ENCODE measurements around the gene TLE5. TPM values are rescaled to one million over a fixed set of nuclear protein-coding genes. Genes with fewer than 3 reads are reported as not detected.

The TLE5 gene
- total and polyA plus RNA-seq, 2 experiments from 2014 or later = 130 to 154 TPM

- no peak overlapping the region for H3K27ac ChIP-seq (ENCODE audit: low read depth)
Observed at GRCh38 chr19:3061182-3062161, 823 bp downstream of the TLE5 start.

GRCh38 chr19:3060857-3061181 lies 1.5 kb downstream of the TLE5 start:
- Histone ChIP-seq H3K4me3 (peak overlapping the region; percentile 72), H3K27ac (ENCODE audit: low read depth) (no peak overlapping the region), H3F3A (replicated peaks; ENCODE audit: low read depth) (0 out of 2 replicates have a peak, but pooled peaks cover 12% of the 10 kb centered on the region), H3K4me2 (peak overlapping the region; percentile 85), H3K79me2 (replicated peaks; ENCODE audit: insufficient read depth) (peaks cover 25% of the 10 kb centered on the region), H3K4me1 (ENCODE audit: insufficient read depth) (peaks cover 33% of the 10 kb centered on the region; the same call in 1 of the 2 replicates), H4K20me1 (replicated peaks; ENCODE audit: insufficient read depth) (no peaks in the 10 kb centered on the region; the same call in 1 of the 2 replicates), H2AFZ (no peak overlapping the region), H3K36me3 (ENCODE audit: insufficient read depth) (peaks cover 6% of the 10 kb centered on the region; the same call in 1 of the 2 replicates), H3K9me2 (ENCODE audit: insufficient read depth) (no peaks in the 10 kb centered on the region), H3K27me3 (ENCODE audit: insufficient read depth) (no peaks in the 10 kb centered on the region)
- Mint-ChIP-seq H3K27me3 (ENCODE audit: insufficient read depth, low read depth, poor library complexity) (peaks cover 12% of the 10 kb centered on the region), H3K4me3 (peak overlapping the region; percentile 72), H3K4me1 (peaks cover 30% of the 10 kb centered on the region), H3K27ac (no peak overlapping the region; the same call in 1 of the 2 replicates), H3K36me3 (ENCODE audit: low read depth) (peaks cover 28% of the 10 kb centered on the region), H3K9me3 (no peaks in the 10 kb centered on the region; the same call in 2 of the 3 replicates)
- TF ChIP-seq JUNB (IDR thresholded peaks at IDR 0.05; ENCODE audit: unreplicated experiment) (no peak), EZH2 (IDR thresholded peaks at IDR 0.05; ENCODE audit: low read depth, unreplicated experiment) (no peak), STAT1 (IDR thresholded peaks at IDR 0.05; ENCODE audit: unreplicated experiment) (no peak), REST (IDR thresholded peaks at IDR 0.05; ENCODE audit: unreplicated experiment) (no peak), NANOG (IDR thresholded peaks at IDR 0.05; ENCODE audit: borderline replicate concordance) (no peak), ETS1 (IDR thresholded peaks at IDR 0.05) (no peak), ZNF114 (CRISPR knock-in tag; IDR thresholded peaks at IDR 0.05) (no peak), EZH2phosphoT487 (IDR thresholded peaks at IDR 0.05; ENCODE audit: unreplicated experiment) (no peak)
- ATAC-seq (no peak), DNase-seq (ENCODE audit: low spot score) (no peak)

More at GRCh38 chr19:3061182-3062161, 823 bp downstream of the TLE5 start:
- H3K79me2 ChIP-seq (replicated peaks; ENCODE audit: insufficient read depth) = peaks cover 25% of the 10 kb centered on the region
- H3F3A ChIP-seq (replicated peaks; ENCODE audit: low read depth) = 0 out of 2 replicates have a peak, but pooled peaks cover 12% of the 10 kb centered on the region
- H3K4me2 ChIP-seq = peak overlapping the region; percentile 85
- H3K36me3 ChIP-seq (ENCODE audit: insufficient read depth) = peaks cover 6% of the 10 kb centered on the region; the same call in 1 of the 2 replicates
- peaks cover 29% of the 10 kb centered on the region; the same call in 1 of the 2 replicates for H3K4me1 ChIP-seq (ENCODE audit: insufficient read depth)
- H3K9me2 ChIP-seq (ENCODE audit: insufficient read depth) = no peaks in the 10 kb centered on the region
- DNase-seq (ENCODE audit: low spot score) (no peak), ATAC-seq (peak; percentile 26)
- H2AFZ ChIP-seq = no peak overlapping the region
- Mint-ChIP-seq H3K27me3 (ENCODE audit: insufficient read depth, low read depth, poor library complexity) (peaks cover 12% of the 10 kb centered on the region), H3K9me3 (no peaks in the 10 kb centered on the region; the same call in 2 of the 3 replicates), H3K27ac (no peak overlapping the region; the same call in 1 of the 2 replicates), H3K36me3 (ENCODE audit: low read depth) (peaks cover 28% of the 10 kb centered on the region), H3K4me1 (peaks cover 31% of the 10 kb centered on the region), H3K4me3 (peak overlapping the region; percentile 72)
- no peaks in the 10 kb centered on the region; the same call in 1 of the 2 replicates for H4K20me1 ChIP-seq (replicated peaks; ENCODE audit: insufficient read depth)
- TF ChIP-seq JUNB (IDR thresholded peaks at IDR 0.05; ENCODE audit: unreplicated experiment) (no peak), ETS1 (IDR thresholded peaks at IDR 0.05) (no peak), CTCF (conservative IDR thresholded peaks at IDR 0.05; ENCODE audit: low read depth in 2 of 2) (peak; percentile 13 to 41; a peak in 2 of 4 replicates)
- no peaks in the 10 kb centered on the region for H3K27me3 ChIP-seq (ENCODE audit: insufficient read depth)
- peak overlapping the region; percentile 72 for H3K4me3 ChIP-seq

Measured in GM23338 (cell line).